Mesodermal cell (in vitro differentiated cells): ENCODE results near the gene ANKIB1.
"Not testable (repeated sequence)": the region's sequence is repeated elsewhere in the genome, so short reads cannot be mapped to it uniquely, and the experiment has no call there.

Experiments
- H3K27ac ChIP-seq: 2 replicates; pipeline ENCODE4 v1.7.0; 2013; ENCODE audit warnings: mild to moderate bottlenecking, low read depth, low read length, moderate library complexity; ENCODE audit not compliant: severe bottlenecking
- H3K36me3 ChIP-seq: 2 replicates; pipeline ENCODE4 v1.7.1; 2013; ENCODE audit warnings: mild to moderate bottlenecking, low read length, moderate library complexity; ENCODE audit not compliant: control insufficient read depth, insufficient read depth
- H3K4me1 ChIP-seq: one replicate; pipeline ENCODE4 v1.7.1; 2013; ENCODE audit warnings: mild to moderate bottlenecking, low read length; ENCODE audit not compliant: insufficient read depth, control insufficient read depth, poor library complexity, severe bottlenecking
- H3K4me3 ChIP-seq: 2 replicates; pipeline ENCODE4 v1.7.0; 2013; ENCODE audit warnings: low read length, control low read depth, mild to moderate bottlenecking; ENCODE audit not compliant: insufficient read depth, poor library complexity, severe bottlenecking; ENCODE audit errors: extremely low read depth
- H3K9me3 ChIP-seq: 2 replicates; pipeline ENCODE4 v1.7.1; 2013; ENCODE audit warnings: mild to moderate bottlenecking, low read length, moderate library complexity; ENCODE audit not compliant: control insufficient read depth
- WGBS, 2 experiments: methylation state at CpG; one replicate each; pipeline ENCODE4 v1.1.5; 2013; ENCODE audit warnings: missing lambda C conversion rate in 2 of 2; ENCODE audit not compliant: insufficient coverage in 2 of 2; 5-methylcytosine and 5-hydroxymethylcytosine counted together

Gene ANKIB1

DNA sequence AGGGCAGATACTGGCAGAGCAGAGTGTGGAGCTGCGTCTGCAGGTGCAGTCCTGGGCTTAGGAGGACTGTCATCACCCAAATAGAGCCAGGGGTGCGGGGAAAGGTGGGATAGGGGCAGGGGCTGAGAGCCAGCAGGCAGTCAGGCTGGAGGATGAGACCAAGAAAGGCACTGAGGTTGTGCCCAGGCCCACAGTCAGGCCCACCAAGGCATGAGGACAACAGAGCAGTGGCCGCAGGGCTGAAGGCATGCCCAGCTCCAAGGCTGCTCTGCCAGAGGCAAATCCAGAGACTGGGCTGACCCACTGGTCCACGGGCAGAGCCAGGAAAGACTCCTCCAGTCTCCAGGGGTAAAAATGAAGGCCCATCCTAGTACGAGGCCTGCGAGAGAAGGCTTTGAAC is 177.2 kb downstream of the ANKIB1 start:
- Histone ChIP-seq H3K4me1 (no peaks in the 10 kb centered on the region), H3K27ac (no peak overlapping the region), H3K9me3 (no peaks in the 10 kb centered on the region), H3K36me3 (no peaks in the 10 kb centered on the region), H3K4me3 (no peak overlapping the region)
- 94 to 97% methylated on average over 6 of the region's 6 CpGs for WGBS, 2 experiments

DNA sequence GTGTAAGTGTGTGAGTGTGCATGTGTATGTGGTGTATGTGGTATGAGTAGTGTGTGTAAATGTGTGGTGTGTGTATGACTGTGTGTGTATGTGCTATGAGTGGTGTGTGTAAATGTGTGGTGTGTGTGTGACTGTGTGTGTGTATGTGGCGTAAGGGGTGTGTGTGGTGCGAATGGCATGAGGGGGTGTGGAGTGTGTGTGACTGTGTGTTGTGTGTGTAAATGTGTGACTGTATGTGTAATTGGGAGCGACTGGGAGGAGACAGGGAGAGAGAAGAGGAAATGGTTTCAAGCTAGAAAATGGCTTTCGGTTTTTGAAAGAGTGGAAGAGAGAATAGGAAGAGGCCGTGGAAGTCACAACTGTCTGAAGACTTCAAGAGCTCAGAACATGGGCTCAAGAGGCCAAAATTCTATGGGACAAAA is 177.9 kb downstream of the ANKIB1 start:
- Histone ChIP-seq H3K4me1 (no peaks in the 10 kb centered on the region), H3K36me3 (no peaks in the 10 kb centered on the region), H3K27ac (no peak overlapping the region), H3K4me3 (no peak overlapping the region), H3K9me3 (no peaks in the 10 kb centered on the region)
- 86 to 88% methylated on average over 5 of the region's 5 CpGs for WGBS, 2 experiments

DNA sequence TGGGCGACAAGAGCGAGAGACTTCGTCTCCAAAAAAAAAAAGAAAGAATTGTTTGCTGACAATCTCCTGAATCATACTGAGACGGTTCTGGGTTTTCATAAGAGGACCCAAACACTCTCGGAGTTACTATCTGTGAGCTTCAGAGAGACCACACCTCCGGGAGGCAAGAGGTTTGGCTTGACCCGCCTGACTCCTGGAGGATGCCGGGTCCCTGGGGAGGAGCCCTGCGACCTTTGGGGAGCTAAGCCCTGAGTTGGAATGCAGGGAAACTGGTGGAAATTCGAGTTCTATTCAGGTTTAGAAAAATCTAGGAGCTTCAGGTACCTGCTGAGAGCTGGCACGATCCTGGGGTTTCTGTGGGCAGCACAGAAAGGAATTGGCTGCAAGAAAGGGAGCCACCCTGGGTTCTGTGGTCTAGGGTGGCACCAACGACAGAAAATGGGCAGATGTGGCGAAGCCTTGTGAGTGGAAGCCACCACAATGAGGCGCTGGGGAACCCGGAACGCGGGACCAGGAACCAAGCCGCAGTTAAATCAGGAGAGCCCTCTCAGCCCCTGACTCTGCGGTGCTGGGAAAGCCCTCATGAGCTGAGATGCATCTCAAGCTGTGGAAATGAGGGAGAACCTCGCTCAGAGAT is 179.7 kb downstream of the ANKIB1 start:
- 82 to 89% methylated on average over 19 of the region's 20 CpGs for WGBS, 2 experiments

DNA sequence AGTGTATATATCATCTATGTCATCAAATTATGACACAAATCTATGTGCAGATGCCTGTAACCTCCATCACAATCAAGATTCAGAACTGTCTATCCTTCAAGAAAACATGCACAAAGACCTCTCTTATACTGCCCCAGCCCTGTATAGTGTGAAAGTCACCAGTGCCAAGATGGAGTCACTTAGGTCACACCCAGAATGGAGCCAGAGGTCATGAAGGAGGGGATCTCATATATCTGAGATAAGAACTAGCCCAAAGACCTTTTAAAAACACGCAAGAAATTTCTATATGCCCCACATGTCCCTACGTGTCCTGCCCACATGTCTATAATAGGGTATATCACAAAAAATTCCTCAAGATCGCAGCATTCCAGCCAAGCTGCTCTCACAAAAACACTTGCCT is 181.4 kb downstream of the ANKIB1 start:
- Histone ChIP-seq H3K4me3 (no peak overlapping the region), H3K4me1 (no peaks in the 10 kb centered on the region), H3K36me3 (no peaks in the 10 kb centered on the region), H3K9me3 (no peaks in the 10 kb centered on the region), H3K27ac (no peak overlapping the region)
- WGBS, 2 experiments = 92 to 100% methylated on average over 3 of the region's 3 CpGs

More for the DNA sequence above, 179.7 kb downstream of the ANKIB1 start:
- Histone ChIP-seq H3K27ac (no peak overlapping the region), H3K4me1 (no peaks in the 10 kb centered on the region), H3K9me3 (no peaks in the 10 kb centered on the region), H3K4me3 (no peak overlapping the region), H3K36me3 (no peaks in the 10 kb centered on the region)

DNA sequence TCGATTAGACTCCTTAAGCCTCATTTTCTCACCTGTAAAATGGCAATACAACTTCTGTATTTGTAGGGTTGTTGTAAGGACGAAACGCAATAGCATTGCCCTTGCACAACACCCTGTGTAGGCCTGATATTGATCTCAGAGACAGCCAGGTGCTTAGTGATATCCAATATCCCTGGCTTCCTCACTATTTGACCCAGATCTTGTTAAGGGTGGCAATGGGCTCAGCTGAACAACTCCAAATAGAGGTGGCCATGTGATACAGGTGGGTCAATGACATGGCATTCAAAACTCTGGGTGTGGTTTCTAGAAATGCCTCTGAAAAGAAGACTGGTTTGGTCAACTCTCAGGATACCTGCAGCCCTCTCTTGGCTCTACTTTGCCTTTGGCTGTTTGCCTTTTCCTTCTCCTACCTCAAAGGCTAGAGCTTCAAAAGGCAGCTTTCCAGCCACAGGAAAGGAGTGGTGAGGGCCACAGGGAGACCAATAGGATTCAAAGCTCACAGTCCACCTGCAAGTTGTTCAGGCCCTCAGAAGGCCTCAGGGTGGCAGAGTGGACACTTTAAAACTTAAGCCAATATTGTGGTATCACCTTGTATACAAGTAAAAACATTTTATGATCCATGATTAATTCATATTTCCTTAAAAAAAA is 186.6 kb downstream of the ANKIB1 start:
- no peak overlapping the region for H3K27ac ChIP-seq
- no peaks in the 10 kb centered on the region for H3K9me3 ChIP-seq
- H3K36me3 ChIP-seq = no peaks in the 10 kb centered on the region
- no peaks in the 10 kb centered on the region for H3K4me1 ChIP-seq
- no peak overlapping the region for H3K4me3 ChIP-seq
- 90 to 93% methylated on average over 2 of the region's 3 CpGs for WGBS, 2 experiments

DNA sequence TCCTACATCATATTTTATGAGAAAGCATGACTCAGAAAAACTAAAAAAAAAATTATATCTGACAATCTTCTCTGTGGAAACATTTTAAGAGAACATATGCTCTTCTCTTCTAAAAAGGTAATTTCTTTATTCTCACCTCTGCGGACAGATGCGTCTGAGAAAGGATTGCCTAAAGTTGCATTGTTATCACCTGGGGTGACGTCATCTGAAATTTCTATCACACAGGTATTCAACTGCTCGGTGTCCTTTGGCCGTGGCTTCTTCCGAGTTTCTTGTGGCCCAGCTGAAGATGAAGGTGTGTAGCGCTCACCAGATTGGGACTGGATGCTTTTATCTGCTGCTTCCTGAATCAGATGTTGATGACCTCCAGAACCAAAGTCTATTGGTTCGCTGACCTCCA is 187.2 kb downstream of the ANKIB1 start:
- H3K4me3 ChIP-seq = no peak overlapping the region
- no peaks in the 10 kb centered on the region for H3K9me3 ChIP-seq
- H3K4me1 ChIP-seq = no peaks in the 10 kb centered on the region
- no peak overlapping the region for H3K27ac ChIP-seq
- no peaks in the 10 kb centered on the region for H3K36me3 ChIP-seq
- 91 to 97% methylated on average over 7 of the region's 8 CpGs for WGBS, 2 experiments

DNA sequence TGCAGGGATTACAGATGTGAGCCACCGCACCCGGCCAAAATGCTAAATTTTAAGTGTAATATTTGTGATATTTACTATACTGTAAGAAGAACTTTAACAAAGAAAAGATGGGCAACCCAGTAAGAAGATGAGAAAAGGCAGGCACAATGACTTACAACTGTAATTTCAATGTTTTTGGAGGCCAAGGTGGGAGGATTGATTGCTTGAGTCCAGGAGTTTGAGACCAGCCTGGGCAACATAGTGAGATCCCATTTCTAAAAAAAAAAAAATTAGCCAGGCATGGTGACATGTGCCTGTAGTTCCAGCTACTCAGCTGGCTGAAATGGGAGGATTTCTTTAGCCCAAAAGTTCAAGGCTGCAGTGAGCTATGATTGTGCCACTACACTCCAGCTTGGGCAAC is 189.8 kb downstream of the ANKIB1 start:
- no CpG with 5 or more reads among the region's 2 CpGs for WGBS, 2 experiments
- Histone ChIP-seq H3K4me3 (no peak overlapping the region), H3K27ac (no peak overlapping the region), H3K4me1 (no peaks in the 10 kb centered on the region), H3K9me3 (no peaks in the 10 kb centered on the region), H3K36me3 (no peaks in the 10 kb centered on the region)

DNA sequence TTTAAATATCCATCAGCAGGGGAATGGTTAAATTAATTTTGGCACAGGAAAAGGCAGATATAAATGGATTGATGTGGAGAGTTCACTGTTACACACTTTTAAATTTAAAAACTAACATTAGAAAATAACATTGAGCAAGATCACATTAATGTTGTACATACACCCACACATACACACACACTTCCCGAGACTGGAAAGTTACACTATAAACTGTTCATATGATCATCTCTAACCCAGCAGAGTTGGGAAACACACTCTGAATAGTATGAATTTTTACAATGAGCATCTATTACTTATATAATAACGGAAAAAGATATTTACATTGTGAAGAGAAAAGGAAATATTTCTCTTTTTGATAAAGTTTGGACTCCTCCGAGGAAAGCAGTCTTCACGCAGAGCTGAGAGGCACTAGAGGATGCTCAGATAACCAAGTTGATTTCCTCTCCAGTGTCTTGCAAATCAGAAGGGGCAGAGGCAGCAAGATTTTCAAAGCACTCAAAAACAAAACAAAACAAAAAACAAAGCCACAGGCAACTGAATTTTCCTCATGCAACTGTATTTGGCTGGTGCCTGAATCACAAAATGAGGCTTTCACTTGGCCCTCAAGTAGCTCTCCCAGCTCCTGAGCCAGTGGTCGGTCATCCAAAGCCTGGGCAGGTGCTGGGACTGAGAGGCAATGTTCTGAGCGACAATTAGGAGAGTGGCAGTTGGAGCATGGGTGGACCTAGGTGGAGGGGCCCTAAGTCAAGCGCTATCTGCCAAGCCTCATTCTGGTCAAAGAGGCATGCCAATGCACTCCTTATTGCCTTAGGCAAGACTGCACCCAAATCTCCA is 191.1 kb downstream of the ANKIB1 start:
- H3K4me3 ChIP-seq = no peak overlapping the region
- no peak overlapping the region for H3K27ac ChIP-seq
- 69 to 94% methylated on average over 2 to 6 of the region's 7 CpGs for WGBS, 2 experiments
- no peaks in the 10 kb centered on the region for H3K4me1 ChIP-seq
- no peaks in the 10 kb centered on the region for H3K9me3 ChIP-seq
- no peaks in the 10 kb centered on the region for H3K36me3 ChIP-seq

DNA sequence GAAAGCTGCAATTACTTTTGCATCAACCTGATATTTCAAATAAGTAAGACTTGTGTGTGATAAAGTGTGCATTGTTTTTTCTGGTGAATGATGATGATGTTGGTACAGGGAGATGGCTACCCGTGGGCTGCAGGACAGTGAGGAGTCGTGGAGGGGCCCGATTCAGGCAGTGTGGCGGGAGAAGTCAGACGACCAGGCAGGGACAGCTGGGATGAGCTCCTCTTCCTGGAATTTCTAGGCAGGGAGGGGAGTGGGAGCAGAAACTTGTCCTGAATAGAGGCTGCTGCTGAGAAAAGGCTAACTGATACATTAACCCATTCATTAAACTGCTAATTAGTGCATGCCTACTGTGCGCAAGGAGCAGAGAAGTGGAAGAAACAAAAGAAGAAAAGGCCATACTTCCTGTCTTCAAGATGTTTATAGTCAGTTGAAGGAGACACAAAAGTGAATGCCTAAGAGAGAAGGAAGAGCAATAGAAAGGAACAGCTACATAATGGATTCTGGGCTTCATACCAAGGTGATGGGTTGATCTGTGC is 192.2 kb downstream of the ANKIB1 start:
- H3K4me1 ChIP-seq = no peaks in the 10 kb centered on the region
- no peaks in the 10 kb centered on the region for H3K9me3 ChIP-seq
- no peaks in the 10 kb centered on the region for H3K36me3 ChIP-seq
- no peak overlapping the region for H3K4me3 ChIP-seq
- 86 to 92% methylated on average over 4 to 5 of the region's 6 CpGs for WGBS, 2 experiments
- no peak overlapping the region for H3K27ac ChIP-seq

DNA sequence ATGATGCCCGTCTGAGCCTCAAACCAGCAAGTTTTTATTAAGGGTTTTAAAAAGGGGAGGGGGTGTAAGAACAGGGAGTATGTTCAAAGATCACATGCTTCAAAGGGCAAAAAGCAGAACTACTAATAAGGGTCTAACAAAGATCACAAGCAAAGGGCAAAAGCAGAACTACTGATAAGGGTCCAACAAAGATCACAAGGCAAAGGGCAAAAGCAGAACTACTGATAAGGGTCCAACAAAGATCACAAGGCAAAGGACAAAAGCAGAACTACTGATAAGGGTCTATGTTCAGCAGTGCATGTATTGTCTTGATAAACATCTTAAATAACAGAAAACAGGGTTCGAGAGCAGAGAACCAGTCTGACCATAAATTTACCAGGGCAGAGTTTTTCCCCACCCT is 196.9 kb downstream of the ANKIB1 start:
- H3K4me1 ChIP-seq, H3K4me3 ChIP-seq, H3K9me3 ChIP-seq, H3K36me3 ChIP-seq, H3K27ac ChIP-seq: not testable (repeated sequence)
- 92 to 100% methylated on average over 1 to 2 of the region's 2 CpGs for WGBS, 2 experiments
